HG03175 (cell line): ENCODE measurements around the gene GLP2R.
"Not testable (repeated sequence)": the region's sequence is repeated elsewhere in the genome, so short reads cannot be mapped to it uniquely, and the experiment has no call there.

Experiments used
- ATAC-seq: cut with Tn5 transposase; IDR thresholded peaks from one replicate; pipeline ENCODE4 v1.9.1; 2021; ENCODE audit warnings: mild to moderate bottlenecking, moderate library complexity; ENCODE audit not compliant: unreplicated experiment

The GLP2R gene

GRCh38 chr17:9825641-9826150 lies at the start of gene GLP2R:
Gene GLP2R (plus strand): TSS chr17:9825924. CDS start chr17:9826064, 140 bp downstream.
- no peak for ATAC-seq

GRCh38 chr17:9776911-9777310 lies 48.8 kb upstream of the GLP2R start:
- ATAC-seq, result no peak

- ATAC-seq, result no peak
Measured at GRCh38 chr17:9780552-9780951, 45.2 kb upstream of the GLP2R start.

- ATAC-seq, result no peak
Measured at GRCh38 chr17:9783050-9783449, 42.7 kb upstream of the GLP2R start.

- not testable (repeated sequence) for ATAC-seq
Measured at GRCh38 chr17:9783465-9783864, 42.3 kb upstream of the GLP2R start.

- no peak for ATAC-seq
Measured at GRCh38 chr17:9784544-9784943, 41.2 kb upstream of the GLP2R start.

GRCh38 chr17:9788601-9789000 lies 37.1 kb upstream of the GLP2R start:
- no peak for ATAC-seq

- no peak for ATAC-seq
Measured at GRCh38 chr17:9790316-9790715, 35.4 kb upstream of the GLP2R start.

GRCh38 chr17:9790889-9791876 lies 34.5 kb upstream of the GLP2R start, which contains the start of gene DHRS7C:
Gene DHRS7C (minus strand): TSS chr17:9791592. CDS start chr17:9791284, 308 bp downstream.
- ATAC-seq, result no peak

GRCh38 chr17:9792181-9792840 lies 33.4 kb upstream of the GLP2R start:
- ATAC-seq, result no peak

- no peak for ATAC-seq
Measured at GRCh38 chr17:9798008-9798407, 27.7 kb upstream of the GLP2R start.

GRCh38 chr17:9798724-9799123 lies 27.0 kb upstream of the GLP2R start:
- ATAC-seq, result no peak

- ATAC-seq, result no peak
Measured at GRCh38 chr17:9801505-9801904, 24.2 kb upstream of the GLP2R start.

GRCh38 chr17:9802294-9802693 lies 23.4 kb upstream of the GLP2R start:
- ATAC-seq, result no peak

- ATAC-seq, result no peak
Measured at GRCh38 chr17:9802697-9803096, 23.0 kb upstream of the GLP2R start.

GRCh38 chr17:9805769-9806168 lies 20.0 kb upstream of the GLP2R start:
- ATAC-seq, result no peak

GRCh38 chr17:9806699-9807098 lies 19.0 kb upstream of the GLP2R start:
- ATAC-seq, result no peak

- no peak for ATAC-seq
Measured at GRCh38 chr17:9809409-9809808, 16.3 kb upstream of the GLP2R start.

GRCh38 chr17:9810100-9810949 lies 15.4 kb upstream of the GLP2R start:
- ATAC-seq, result no peak

GRCh38 chr17:9811086-9811485 lies 14.6 kb upstream of the GLP2R start:
- no peak for ATAC-seq

GRCh38 chr17:9811537-9811936 lies 14.2 kb upstream of the GLP2R start:
- ATAC-seq, result no peak
